GM23338 (cell line): ENCODE results near the gene ZNF804B. TPM values are rescaled to one million over a fixed set of nuclear protein-coding genes. Genes with fewer than 3 reads are reported as not detected.

ENCODE experiments used
- ATAC-seq: fragments of 200-7000 bp; cut with Tn5 transposase; 3 replicates; pipeline ENCODE4 v1.9.1; 2020
- DNase-seq: peaks from one replicate; pipeline ENCODE4 v3.0.0-alpha.2; 2015; ENCODE audit warnings: low spot score
- H2AFZ ChIP-seq: fragments of 200-600 bp; sonication (generic); 2 replicates; pipeline ENCODE4 v1.8.0; 2016; ENCODE audit warnings: antibody characterized with exemption, mild to moderate bottlenecking, moderate library complexity
- H3F3A ChIP-seq: fragments of 200-600 bp; sonication (generic); replicated peaks from 2 replicates; pipeline ENCODE4 v1.8.0; 2017; ENCODE audit warnings: antibody characterized with exemption, mixed run types, low read depth
- H3K27ac ChIP-seq: fragments of 200-600 bp; sonication (generic); 2 replicates; pipeline ENCODE4 v1.6.1; 2016; ENCODE audit warnings: low read depth
- H3K27me3 ChIP-seq: fragments of 200-600 bp; sonication (generic); 2 replicates; pipeline ENCODE4 v1.8.0; 2016; ENCODE audit warnings: mild to moderate bottlenecking, mixed run types, moderate library complexity; ENCODE audit not compliant: insufficient read depth
- H3K36me3 ChIP-seq: fragments of 200-600 bp; sonication (generic); 2 replicates; pipeline ENCODE4 v1.8.0; 2016; ENCODE audit warnings: mild to moderate bottlenecking; ENCODE audit not compliant: insufficient read depth
- H3K4me1 ChIP-seq: fragments of 200-600 bp; sonication (generic); 2 replicates; pipeline ENCODE4 v1.8.0; 2016; ENCODE audit warnings: mild to moderate bottlenecking, moderate library complexity; ENCODE audit not compliant: insufficient read depth
- H3K4me2 ChIP-seq: fragments of 200-600 bp; sonication (generic); 2 replicates; pipeline ENCODE4 v1.7.1; 2017; ENCODE audit warnings: mixed run types
- H3K4me3 ChIP-seq: fragments of 200-600 bp; sonication (generic); 2 replicates; pipeline ENCODE4 v1.6.1; 2016; ENCODE audit warnings: mixed run types
- H3K79me2 ChIP-seq: fragments of 200-600 bp; sonication (generic); replicated peaks from 2 replicates; pipeline ENCODE4 v1.8.0; 2017; ENCODE audit warnings: mild to moderate bottlenecking; ENCODE audit not compliant: insufficient read depth
- H3K9me2 ChIP-seq: fragments of 200-600 bp; sonication (generic); 2 replicates; pipeline ENCODE4 v1.8.0; 2017; ENCODE audit not compliant: insufficient read depth
- H4K20me1 ChIP-seq: fragments of 200-600 bp; sonication (generic); replicated peaks from 2 replicates; pipeline ENCODE4 v1.8.0; 2017; ENCODE audit warnings: mild to moderate bottlenecking; ENCODE audit not compliant: insufficient read depth
- H3K27ac Mint-ChIP-seq: 2 replicates; pipeline ENCODE4 v1.8.0; 2020; ENCODE audit warnings: inconsistent platforms, mild to moderate bottlenecking, moderate library complexity, mixed read lengths
- H3K27me3 Mint-ChIP-seq: 3 replicates; pipeline ENCODE4 v1.8.0; 2022; ENCODE audit warnings: low read depth, mild to moderate bottlenecking, moderate library complexity, mixed read lengths, inconsistent platforms; ENCODE audit not compliant: insufficient read depth, poor library complexity
- H3K36me3 Mint-ChIP-seq: 3 replicates; pipeline ENCODE4 v1.8.0; 2021; ENCODE audit warnings: low read depth, mild to moderate bottlenecking, inconsistent platforms, moderate library complexity, mixed read lengths
- H3K4me1 Mint-ChIP-seq: 3 replicates; pipeline ENCODE4 v1.8.0; 2020; ENCODE audit warnings: mild to moderate bottlenecking, inconsistent platforms, mixed read lengths
- H3K4me3 Mint-ChIP-seq: 3 replicates; pipeline ENCODE4 v1.8.0; 2021; ENCODE audit warnings: moderate library complexity, mild to moderate bottlenecking, inconsistent platforms, mixed read lengths
- H3K9me3 Mint-ChIP-seq: 3 replicates; pipeline ENCODE4 v1.8.0; 2020; ENCODE audit warnings: moderate library complexity, mild to moderate bottlenecking, inconsistent platforms, mixed read lengths
- JUNB ChIP-seq: IDR thresholded peaks from one replicate; pipeline ENCODE4 v1.6.1; 2016; ENCODE audit warnings: antibody characterized with exemption; ENCODE audit not compliant: unreplicated experiment
- NANOG ChIP-seq: IDR thresholded peaks from 2 replicates; pipeline ENCODE4 v1.6.1; 2016; ENCODE audit warnings: antibody characterized with exemption, borderline replicate concordance
- POLR2AphosphoS5 ChIP-seq: IDR thresholded peaks from 2 replicates; pipeline ENCODE4 v1.6.1; 2016; ENCODE audit warnings: antibody characterized with exemption, low read depth
- REST ChIP-seq: IDR thresholded peaks from one replicate; pipeline ENCODE4 v1.6.1; 2018; ENCODE audit warnings: antibody characterized with exemption; ENCODE audit not compliant: unreplicated experiment
- ZNF114 ChIP-seq: fragments of 250-450 bp; sonication (Bioruptor Pico); IDR thresholded peaks from 2 replicates; pipeline ENCODE4 v1.5.0; 2020; ENCODE audit warnings: mild to moderate bottlenecking, moderate library complexity
- ZNF331 ChIP-seq: fragments of 250-450 bp; sonication (Bioruptor Pico); IDR thresholded peaks from 2 replicates; pipeline ENCODE4 v1.5.0; 2020; ENCODE audit warnings: low read depth, mild to moderate bottlenecking, moderate library complexity
- polyA plus RNA-seq: library from polyadenylated mRNA; unstranded; fragments of >200 nt; fragmentation: Nextera tagmentation; extraction: Ambion mirVana; gene quantifications from 2 replicates; pipeline ENCODE4 v1.2.1, GENCODE V29; 2016
- total RNA-seq: library from RNA; depleted of rRNA; stranded (reverse); fragments of >200 nt; shearing (Covaris generic); gene quantifications from 2 replicates; pipeline ENCODE4 v1.2.3, GENCODE V29; 2014
- TF ChIP-seq, protein P1 (sequence below): IDR thresholded peaks from 2 replicates; pipeline ENCODE4 v1.6.1; 2016; ENCODE audit warnings: antibody characterized with exemption
- TF ChIP-seq, protein P2 (sequence below), 2 experiments: fragments of 200-600 bp in 1 of 2; sonication (generic) in 1 of 2; conservative IDR thresholded peaks; 2 replicates each; pipeline versions ENCODE4 v1.5.1 to v1.6.1; 2016 to 2017; ENCODE audit warnings: antibody characterized with exemption in 2 of 2, low read depth in 2 of 2, mild to moderate bottlenecking in 2 of 2, moderate library complexity in 1 of 2

Gene ZNF804B
- total and polyA plus RNA-seq, 2 experiments from 2014 or later, result not detected

DNA sequence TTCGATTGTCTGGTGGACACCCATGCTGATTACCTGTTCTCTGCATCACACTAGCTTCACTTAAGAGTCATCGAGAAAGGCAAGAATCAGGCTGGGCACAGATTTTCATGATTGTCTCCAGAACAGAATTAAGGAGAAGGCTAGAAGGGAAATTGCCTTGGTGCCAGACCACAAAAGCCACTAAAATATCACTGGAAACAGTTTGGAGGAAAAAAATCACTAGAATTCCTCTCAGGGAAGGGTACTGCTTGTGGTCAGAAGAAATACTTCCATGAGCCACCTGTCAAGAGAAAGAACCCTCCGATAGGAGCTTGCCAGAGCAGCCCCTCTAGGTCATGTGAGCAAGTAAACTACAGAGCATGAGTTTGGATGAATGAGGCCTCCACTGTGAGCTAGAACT lies 305.3 kb downstream of the ZNF804B start:
- Histone ChIP-seq H3K79me2 (no peaks in the 10 kb centered on the region), H2AFZ (peak overlapping the region; percentile 35; the same call in 1 of the 2 replicates), H3K9me2 (peaks cover 10% of the 10 kb centered on the region), H3K4me2 (no peak overlapping the region), H3K4me1 (no peaks in the 10 kb centered on the region), H3K36me3 (no peaks in the 10 kb centered on the region), H4K20me1 (no peaks in the 10 kb centered on the region), H3K27me3 (no peaks in the 10 kb centered on the region), H3K27ac (no peak overlapping the region), H3F3A (no peaks in the 10 kb centered on the region), H3K4me3 (no peak overlapping the region)
- H3K9me3 Mint-ChIP-seq, result no peaks in the 10 kb centered on the region
- no peaks in the 10 kb centered on the region for H3K36me3 Mint-ChIP-seq
- DNase-seq (no peak), ATAC-seq (no peak)
- no peaks in the 10 kb centered on the region for H3K4me1 Mint-ChIP-seq
- no peak overlapping the region for H3K4me3 Mint-ChIP-seq
- TF ChIP-seq, protein P1, sequence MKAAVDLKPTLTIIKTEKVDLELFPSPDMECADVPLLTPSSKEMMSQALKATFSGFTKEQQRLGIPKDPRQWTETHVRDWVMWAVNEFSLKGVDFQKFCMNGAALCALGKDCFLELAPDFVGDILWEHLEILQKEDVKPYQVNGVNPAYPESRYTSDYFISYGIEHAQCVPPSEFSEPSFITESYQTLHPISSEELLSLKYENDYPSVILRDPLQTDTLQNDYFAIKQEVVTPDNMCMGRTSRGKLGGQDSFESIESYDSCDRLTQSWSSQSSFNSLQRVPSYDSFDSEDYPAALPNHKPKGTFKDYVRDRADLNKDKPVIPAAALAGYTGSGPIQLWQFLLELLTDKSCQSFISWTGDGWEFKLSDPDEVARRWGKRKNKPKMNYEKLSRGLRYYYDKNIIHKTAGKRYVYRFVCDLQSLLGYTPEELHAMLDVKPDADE, result no peak
- TF ChIP-seq ZNF114 (CRISPR knock-in tag), result no peak
- no peak for TF ChIP-seq REST
- TF ChIP-seq ZNF331 (CRISPR knock-in tag), result no peak
- TF ChIP-seq JUNB, result no peak
- TF ChIP-seq POLR2AphosphoS5, result no peak
- TF ChIP-seq, protein P2, sequence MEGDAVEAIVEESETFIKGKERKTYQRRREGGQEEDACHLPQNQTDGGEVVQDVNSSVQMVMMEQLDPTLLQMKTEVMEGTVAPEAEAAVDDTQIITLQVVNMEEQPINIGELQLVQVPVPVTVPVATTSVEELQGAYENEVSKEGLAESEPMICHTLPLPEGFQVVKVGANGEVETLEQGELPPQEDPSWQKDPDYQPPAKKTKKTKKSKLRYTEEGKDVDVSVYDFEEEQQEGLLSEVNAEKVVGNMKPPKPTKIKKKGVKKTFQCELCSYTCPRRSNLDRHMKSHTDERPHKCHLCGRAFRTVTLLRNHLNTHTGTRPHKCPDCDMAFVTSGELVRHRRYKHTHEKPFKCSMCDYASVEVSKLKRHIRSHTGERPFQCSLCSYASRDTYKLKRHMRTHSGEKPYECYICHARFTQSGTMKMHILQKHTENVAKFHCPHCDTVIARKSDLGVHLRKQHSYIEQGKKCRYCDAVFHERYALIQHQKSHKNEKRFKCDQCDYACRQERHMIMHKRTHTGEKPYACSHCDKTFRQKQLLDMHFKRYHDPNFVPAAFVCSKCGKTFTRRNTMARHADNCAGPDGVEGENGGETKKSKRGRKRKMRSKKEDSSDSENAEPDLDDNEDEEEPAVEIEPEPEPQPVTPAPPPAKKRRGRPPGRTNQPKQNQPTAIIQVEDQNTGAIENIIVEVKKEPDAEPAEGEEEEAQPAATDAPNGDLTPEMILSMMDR (conservative IDR thresholded peaks at IDR 0.05; ENCODE audit: low read depth in 2 of 2), result no peak
- TF ChIP-seq NANOG, result no peak
- H3K27me3 Mint-ChIP-seq, result no peaks in the 10 kb centered on the region
- no peak overlapping the region for H3K27ac Mint-ChIP-seq

DNA sequence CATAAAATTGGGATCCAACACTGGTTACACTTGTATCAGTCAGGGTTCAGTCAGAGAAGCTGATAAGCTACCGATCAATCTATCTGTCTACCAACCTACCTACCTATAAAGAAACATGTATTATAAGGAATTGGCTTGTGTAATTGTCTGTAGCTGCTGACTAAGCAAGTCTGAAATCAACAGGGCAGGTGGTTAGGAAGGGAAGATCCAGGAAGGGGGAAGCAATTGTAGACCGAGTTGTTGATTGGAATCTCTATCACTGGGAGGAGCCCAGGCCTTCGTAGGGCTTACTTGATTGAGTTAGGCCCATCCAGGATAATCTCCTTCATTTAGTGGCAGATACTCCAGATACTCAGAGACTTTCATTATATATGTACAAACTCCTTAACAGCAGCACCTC lies 307.5 kb downstream of the ZNF804B start:
- Histone ChIP-seq H3K9me2 (peaks cover 13% of the 10 kb centered on the region; the same call in 1 of the 2 replicates), H3K4me2 (no peak overlapping the region), H3F3A (no peaks in the 10 kb centered on the region), H3K4me3 (no peak overlapping the region), H3K4me1 (no peaks in the 10 kb centered on the region), H3K36me3 (no peaks in the 10 kb centered on the region), H3K79me2 (no peaks in the 10 kb centered on the region), H2AFZ (peak overlapping the region; percentile 78; the same call in 1 of the 2 replicates), H3K27ac (no peak overlapping the region), H4K20me1 (no peaks in the 10 kb centered on the region), H3K27me3 (no peaks in the 10 kb centered on the region)
- no peak overlapping the region for H3K4me3 Mint-ChIP-seq
- H3K4me1 Mint-ChIP-seq, result no peaks in the 10 kb centered on the region
- H3K36me3 Mint-ChIP-seq, result no peaks in the 10 kb centered on the region
- H3K9me3 Mint-ChIP-seq, result no peaks in the 10 kb centered on the region
- H3K27me3 Mint-ChIP-seq, result no peaks in the 10 kb centered on the region
- DNase-seq (no peak), ATAC-seq (no peak)
- no peak overlapping the region for H3K27ac Mint-ChIP-seq
- TF ChIP-seq, protein P1, result no peak
- TF ChIP-seq, protein P2 (conservative IDR thresholded peaks at IDR 0.05; ENCODE audit: low read depth in 2 of 2), result no peak
